GM21381 (cell line): ENCODE data around the gene CARS1.

Source experiments
- ATAC-seq: cut with Tn5 transposase; IDR thresholded peaks from one replicate; pipeline ENCODE4 v1.9.1; 2021; ENCODE audit warnings: mild to moderate bottlenecking, moderate library complexity; ENCODE audit not compliant: unreplicated experiment

The CARS1 gene

GRCh38 chr11:3041699-3042441 lies 15.4 kb downstream of the CARS1 start:
- ATAC-seq: no peak

GRCh38 chr11:3040881-3041280 lies 16.3 kb downstream of the CARS1 start:
- ATAC-seq: no peak

GRCh38 chr11:3037945-3038271 lies 19.3 kb downstream of the CARS1 start:
- no peak for ATAC-seq

GRCh38 chr11:3037040-3037944 lies 19.9 kb downstream of the CARS1 start:
- no peak for ATAC-seq

- no peak for ATAC-seq
Observed at GRCh38 chr11:3036419-3036818, 20.8 kb downstream of the CARS1 start.

GRCh38 chr11:3035333-3035732 lies 21.9 kb downstream of the CARS1 start:
- ATAC-seq: no peak

GRCh38 chr11:3030289-3031070 lies 26.7 kb downstream of the CARS1 start:
- no peak for ATAC-seq

- ATAC-seq: no peak
Observed at GRCh38 chr11:3028813-3029212, 28.4 kb downstream of the CARS1 start.

GRCh38 chr11:3026803-3027202 lies 30.4 kb downstream of the CARS1 start:
- no peak for ATAC-seq

GRCh38 chr11:3022982-3023381 lies 34.2 kb downstream of the CARS1 start:
- ATAC-seq: no peak

- peak; percentile 64 for ATAC-seq
Observed at GRCh38 chr11:3022300-3022967, 34.8 kb downstream of the CARS1 start.

- ATAC-seq: no peak
Observed at GRCh38 chr11:3021125-3021524, 36.1 kb downstream of the CARS1 start.

- no peak for ATAC-seq
Observed at GRCh38 chr11:3020011-3020410, 37.2 kb downstream of the CARS1 start.

GRCh38 chr11:3018596-3018995 lies 38.6 kb downstream of the CARS1 start:
- ATAC-seq: no peak

GRCh38 chr11:3016861-3017260 lies 40.4 kb downstream of the CARS1 start:
- no peak for ATAC-seq

- ATAC-seq: no peak
Observed at GRCh38 chr11:3015796-3016195, 41.4 kb downstream of the CARS1 start.

- ATAC-seq: no peak
Observed at GRCh38 chr11:3014943-3015342, 42.3 kb downstream of the CARS1 start.

GRCh38 chr11:3014057-3014938 lies 42.9 kb downstream of the CARS1 start:
- ATAC-seq: no peak

- ATAC-seq: no peak
Observed at GRCh38 chr11:3011891-3012885, 45.0 kb downstream of the CARS1 start.
